Activated CD8-positive, alpha-beta memory T cell treated with anti-CD3 and anti-CD28 coated beads, Interleukin-2, amount 50 U/mL, for 24 hours (primary cell): ENCODE results near the gene SFT2D3.

Source experiments
- DNase-seq: peaks from one replicate; pipeline ENCODE4 v3.0.0-alpha.2; 2020; ENCODE audit errors: extremely low read depth

The SFT2D3 gene

GRCh38 chr2:127707890-127708648 is 6.8 kb downstream of the SFT2D3 start:
- DNase-seq: no peak

- no peak for DNase-seq
These were observed 8.0 kb downstream of the SFT2D3 start for GRCh38 chr2:127709336-127709735.

- no peak for DNase-seq
These were observed 11.7 kb downstream of the SFT2D3 start for GRCh38 chr2:127712999-127713398.

GRCh38 chr2:127713562-127713961 is 12.3 kb downstream of the SFT2D3 start:
- DNase-seq: no peak

GRCh38 chr2:127715778-127716449 is 14.6 kb downstream of the SFT2D3 start:
- no peak for DNase-seq

GRCh38 chr2:127718271-127718670 is 17.0 kb downstream of the SFT2D3 start:
- no peak for DNase-seq

GRCh38 chr2:127719301-127720218 is 18.3 kb downstream of the SFT2D3 start:
- no peak for DNase-seq

- no peak for DNase-seq
These were observed 20.1 kb downstream of the SFT2D3 start for GRCh38 chr2:127721311-127721977.

GRCh38 chr2:127721978-127722355 is 20.7 kb downstream of the SFT2D3 start:
- no peak for DNase-seq

GRCh38 chr2:127722807-127723206 is 21.5 kb downstream of the SFT2D3 start:
- DNase-seq: no peak

GRCh38 chr2:127726158-127726880 is 25.0 kb downstream of the SFT2D3 start:
- no peak for DNase-seq

GRCh38 chr2:127733113-127733815 is 32.0 kb downstream of the SFT2D3 start:
- no peak for DNase-seq

- DNase-seq: no peak
These were observed 32.7 kb downstream of the SFT2D3 start for GRCh38 chr2:127733816-127734537.

GRCh38 chr2:127735044-127735443 is 33.7 kb downstream of the SFT2D3 start:
- DNase-seq: no peak

GRCh38 chr2:127735537-127736399 is 34.5 kb downstream of the SFT2D3 start:
- DNase-seq: no peak

- DNase-seq: no peak
These were observed 36.6 kb downstream of the SFT2D3 start for GRCh38 chr2:127737892-127738291.

GRCh38 chr2:127739800-127740199 is 38.5 kb downstream of the SFT2D3 start:
- no peak for DNase-seq

GRCh38 chr2:127740665-127741288 is 39.5 kb downstream of the SFT2D3 start:
- DNase-seq: no peak
